HG03196 (cell line): ENCODE data around the gene NANS.
"Not testable (repeated sequence)": the region's sequence is repeated elsewhere in the genome, so short reads cannot be mapped to it uniquely, and the experiment has no call there.

Source experiments
- ATAC-seq: cut with Tn5 transposase; IDR thresholded peaks from one replicate; pipeline ENCODE4 v1.9.1; 2021; ENCODE audit not compliant: unreplicated experiment

Gene NANS

GRCh38 chr9:98074115-98074990 lies 17.8 kb downstream of the NANS start:
- no peak for ATAC-seq

GRCh38 chr9:98075332-98075805 lies 18.8 kb downstream of the NANS start:
- ATAC-seq, result no peak

GRCh38 chr9:98076514-98076890 lies 20.0 kb downstream of the NANS start:
- ATAC-seq, result not testable (repeated sequence)

- no peak for ATAC-seq
Measured at GRCh38 chr9:98078895-98079294, 22.4 kb downstream of the NANS start.

- no peak for ATAC-seq
Measured at GRCh38 chr9:98080326-98080725, 23.8 kb downstream of the NANS start.

GRCh38 chr9:98080780-98081179 lies 24.2 kb downstream of the NANS start:
- no peak for ATAC-seq

- no peak for ATAC-seq
Measured at GRCh38 chr9:98081477-98082219, 25.1 kb downstream of the NANS start.

- ATAC-seq, result no peak
Measured at GRCh38 chr9:98083061-98083501, 26.5 kb downstream of the NANS start.

- no peak for ATAC-seq
Measured at GRCh38 chr9:98083566-98084183, 27.1 kb downstream of the NANS start.

- no peak for ATAC-seq
Measured at GRCh38 chr9:98084396-98084795, 27.9 kb downstream of the NANS start.

- ATAC-seq, result no peak
Measured at GRCh38 chr9:98085058-98085457, 28.5 kb downstream of the NANS start.

GRCh38 chr9:98085944-98086343 lies 29.4 kb downstream of the NANS start:
- no peak for ATAC-seq

GRCh38 chr9:98086461-98086860 lies 29.9 kb downstream of the NANS start:
- no peak for ATAC-seq

- no peak for ATAC-seq
Measured at GRCh38 chr9:98087420-98088354, 31.2 kb downstream of the NANS start.

- ATAC-seq, result not testable (repeated sequence)
Measured at GRCh38 chr9:98090674-98091073, 34.1 kb downstream of the NANS start.

GRCh38 chr9:98091735-98092612 lies 35.4 kb downstream of the NANS start:
- ATAC-seq, result no peak

- ATAC-seq, result no peak
Measured at GRCh38 chr9:98092613-98092931, 36.0 kb downstream of the NANS start.

GRCh38 chr9:98094316-98094715 lies 37.8 kb downstream of the NANS start:
- ATAC-seq, result no peak

GRCh38 chr9:98094851-98095250 lies 38.3 kb downstream of the NANS start:
- no peak for ATAC-seq

GRCh38 chr9:98095401-98095800 lies 38.9 kb downstream of the NANS start:
- no peak for ATAC-seq
